HEK293 (cell line): ENCODE results near the gene PCNX3.

ENCODE experiments used
- CTCF ChIP-seq: fragments of 450-650 bp; formaldehyde crosslinking; IDR thresholded peaks from 2 replicates; pipeline ENCODE4 v1.5.1; 2016; ENCODE audit warnings: missing biosample characterization, missing genetic modification characterization
- MZF1 ChIP-seq: fragments of 450-650 bp; formaldehyde crosslinking; IDR thresholded peaks from 2 replicates; pipeline ENCODE4 v1.5.1; 2017; ENCODE audit warnings: missing biosample characterization, missing genetic modification characterization, borderline replicate concordance
- ZNF211 ChIP-seq: fragments of 450-650 bp; formaldehyde crosslinking; IDR thresholded peaks from 2 replicates; pipeline ENCODE4 v1.5.1; 2016; ENCODE audit warnings: low read depth, missing biosample characterization, missing genetic modification characterization
- ZNF239 ChIP-seq: fragments of 450-650 bp; formaldehyde crosslinking; IDR thresholded peaks from 2 replicates; pipeline ENCODE4 v1.5.1; 2016; ENCODE audit warnings: missing biosample characterization, missing genetic modification characterization
- ZNF311 ChIP-seq: fragments of 450-650 bp; formaldehyde crosslinking; IDR thresholded peaks from 2 replicates; pipeline ENCODE4 v1.5.1; 2017; ENCODE audit warnings: missing biosample characterization, missing genetic modification characterization, borderline replicate concordance
- ZNF354C ChIP-seq: fragments of 450-650 bp; formaldehyde crosslinking; IDR thresholded peaks from 2 replicates; pipeline ENCODE4 v1.5.1; 2016; ENCODE audit warnings: missing biosample characterization, missing genetic modification characterization, low read depth, borderline replicate concordance
- ZNF561 ChIP-seq: fragments of 450-650 bp; IDR thresholded peaks from 2 replicates; pipeline ENCODE4 v1.5.1; 2018; ENCODE audit warnings: missing biosample characterization, missing genetic modification characterization, borderline replicate concordance
- ZNF654 ChIP-seq: fragments of 450-650 bp; formaldehyde crosslinking; IDR thresholded peaks from 2 replicates; pipeline ENCODE4 v1.5.1; 2016; ENCODE audit warnings: low read depth, missing biosample characterization, missing genetic modification characterization
- ZSCAN30 ChIP-seq: fragments of 450-650 bp; IDR thresholded peaks from 2 replicates; pipeline ENCODE4 v1.5.1; 2018; ENCODE audit warnings: missing biosample characterization, mild to moderate bottlenecking, missing genetic modification characterization, moderate library complexity

DNA sequence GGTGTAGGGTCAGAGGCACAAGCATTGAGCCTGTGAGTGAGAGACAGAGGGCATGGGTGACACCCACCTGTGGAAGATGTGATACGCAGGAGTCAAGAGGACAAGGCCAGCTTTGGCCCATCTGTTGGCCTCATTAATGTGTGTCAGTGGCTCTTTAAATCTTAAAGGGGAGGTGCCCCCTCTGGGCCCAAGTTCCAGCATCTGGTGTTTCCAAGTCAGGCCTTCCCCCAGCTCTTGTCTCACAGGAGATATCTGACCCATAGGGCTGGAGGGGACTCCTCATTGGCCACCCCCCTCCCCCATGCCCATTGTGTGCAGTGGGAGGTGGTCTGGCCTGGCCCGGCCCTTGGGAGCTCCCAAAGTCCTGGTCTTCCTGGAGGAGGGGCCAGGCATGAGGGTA lies 28.9 kb upstream of the PCNX3 start:
- TF ChIP-seq ZNF561 (tag by site-specific recombination) (no peak), MZF1 (tag by site-specific recombination) (no peak), CTCF (tag by site-specific recombination) (no peak), ZNF354C (tag by site-specific recombination) (no peak), ZNF239 (tag by site-specific recombination) (no peak), ZNF211 (tag by site-specific recombination) (no peak), ZNF654 (tag by site-specific recombination) (no peak), ZNF311 (tag by site-specific recombination) (no peak), ZSCAN30 (tag by site-specific recombination) (no peak)
